ENCODE results near the gene JAKMIP1.

JAKMIP1 gene

GRCh38 chr4:6065934-6066590, 134.3 kb downstream of the JAKMIP1 start:
- no peak overlapping the region for H3K4me3 ChIP-seq (ENCODE audit: low read length)
- H3K27me3 ChIP-seq (ENCODE audit: insufficient read depth, low read length): peaks cover 8% of the 10 kb centered on the region
- no peak overlapping the region for H2AFZ ChIP-seq (ENCODE audit: low read depth, low read length)
- H3K9me3 ChIP-seq (ENCODE audit: low read length): no peaks in the 10 kb centered on the region
- H3K36me3 ChIP-seq (ENCODE audit: insufficient read depth, low read length): no peaks in the 10 kb centered on the region
- no peaks in the 10 kb centered on the region for H3K4me1 ChIP-seq (ENCODE audit: insufficient read depth, low read length)

GRCh38 chr4:6065166-6065565, 135.2 kb downstream of the JAKMIP1 start:
- no peaks in the 10 kb centered on the region for H3K9me3 ChIP-seq (ENCODE audit: low read length)
- H3K27me3 ChIP-seq (ENCODE audit: insufficient read depth, low read length): peaks cover 5% of the 10 kb centered on the region
- no peak overlapping the region for H3K4me3 ChIP-seq (ENCODE audit: low read length)
- no peaks in the 10 kb centered on the region for H3K36me3 ChIP-seq (ENCODE audit: insufficient read depth, low read length)
- no peak overlapping the region for H2AFZ ChIP-seq (ENCODE audit: low read depth, low read length)
- H3K4me1 ChIP-seq (ENCODE audit: insufficient read depth, low read length): no peaks in the 10 kb centered on the region

- Histone ChIP-seq H3K4me1 (ENCODE audit: insufficient read depth, low read length) (no peaks in the 10 kb centered on the region), H3K4me3 (ENCODE audit: low read length) (no peak overlapping the region), H3K27me3 (ENCODE audit: insufficient read depth, low read length) (peaks cover 5% of the 10 kb centered on the region), H3K9me3 (ENCODE audit: low read length) (no peaks in the 10 kb centered on the region), H2AFZ (ENCODE audit: low read depth, low read length) (no peak overlapping the region), H3K36me3 (ENCODE audit: insufficient read depth, low read length) (no peaks in the 10 kb centered on the region)
These were observed 136.0 kb downstream of the JAKMIP1 start for GRCh38 chr4:6064383-6064782.

- H3K4me1 ChIP-seq (ENCODE audit: insufficient read depth, low read length): no peaks in the 10 kb centered on the region
- H3K27me3 ChIP-seq (ENCODE audit: insufficient read depth, low read length): peaks cover 5% of the 10 kb centered on the region
- no peak overlapping the region for H2AFZ ChIP-seq (ENCODE audit: low read depth, low read length)
- H3K9me3 ChIP-seq (ENCODE audit: low read length): peaks cover 5% of the 10 kb centered on the region
- H3K36me3 ChIP-seq (ENCODE audit: insufficient read depth, low read length): no peaks in the 10 kb centered on the region
- no peak overlapping the region for H3K4me3 ChIP-seq (ENCODE audit: low read length)
These were observed 136.7 kb downstream of the JAKMIP1 start for GRCh38 chr4:6063684-6064083.

- Histone ChIP-seq H3K9me3 (ENCODE audit: low read length) (peaks cover 5% of the 10 kb centered on the region), H3K4me3 (ENCODE audit: low read length) (no peak overlapping the region), H2AFZ (ENCODE audit: low read depth, low read length) (no peak overlapping the region), H3K36me3 (ENCODE audit: insufficient read depth, low read length) (no peaks in the 10 kb centered on the region), H3K4me1 (ENCODE audit: insufficient read depth, low read length) (no peaks in the 10 kb centered on the region), H3K27me3 (ENCODE audit: insufficient read depth, low read length) (peaks cover 5% of the 10 kb centered on the region)
These were observed 138.2 kb downstream of the JAKMIP1 start for GRCh38 chr4:6062133-6062532.

- no peaks in the 10 kb centered on the region for H3K36me3 ChIP-seq (ENCODE audit: insufficient read depth, low read length)
These were observed 141.0 kb downstream of the JAKMIP1 start for GRCh38 chr4:6059375-6059805.

GRCh38 chr4:6058531-6059374, 141.6 kb downstream of the JAKMIP1 start:
- Histone ChIP-seq H3K9me3 (ENCODE audit: low read length) (peaks cover 5% of the 10 kb centered on the region), H3K4me3 (ENCODE audit: low read length) (no peak overlapping the region), H3K36me3 (ENCODE audit: insufficient read depth, low read length) (no peaks in the 10 kb centered on the region)

More at GRCh38 chr4:6059375-6059805, 141.0 kb downstream of the JAKMIP1 start:
- Histone ChIP-seq H3K9me3 (ENCODE audit: low read length) (peaks cover 5% of the 10 kb centered on the region), H3K27me3 (ENCODE audit: insufficient read depth, low read length) (peaks cover 2% of the 10 kb centered on the region), H2AFZ (ENCODE audit: low read depth, low read length) (no peak overlapping the region), H3K4me1 (ENCODE audit: insufficient read depth, low read length) (no peaks in the 10 kb centered on the region), H3K4me3 (ENCODE audit: low read length) (no peak overlapping the region)

GRCh38 chr4:6056976-6057766, 143.2 kb downstream of the JAKMIP1 start:
- Histone ChIP-seq H3K9me3 (ENCODE audit: low read length) (peaks cover 5% of the 10 kb centered on the region), H3K36me3 (ENCODE audit: insufficient read depth, low read length) (no peaks in the 10 kb centered on the region), H3K4me3 (ENCODE audit: low read length) (no peak overlapping the region), H2AFZ (ENCODE audit: low read depth, low read length) (no peak overlapping the region), H3K4me1 (ENCODE audit: insufficient read depth, low read length) (no peaks in the 10 kb centered on the region), H3K27me3 (ENCODE audit: insufficient read depth, low read length) (peaks cover 6% of the 10 kb centered on the region)

More at GRCh38 chr4:6058531-6059374, 141.6 kb downstream of the JAKMIP1 start:
- Histone ChIP-seq H3K27me3 (ENCODE audit: insufficient read depth, low read length) (peaks cover 2% of the 10 kb centered on the region), H2AFZ (ENCODE audit: low read depth, low read length) (no peak overlapping the region), H3K4me1 (ENCODE audit: insufficient read depth, low read length) (no peaks in the 10 kb centered on the region)

- Histone ChIP-seq H3K4me1 (ENCODE audit: insufficient read depth, low read length) (no peaks in the 10 kb centered on the region), H2AFZ (ENCODE audit: low read depth, low read length) (no peak overlapping the region)
These were observed 144.9 kb downstream of the JAKMIP1 start for GRCh38 chr4:6055436-6055835.

GRCh38 chr4:6055030-6055429, 145.3 kb downstream of the JAKMIP1 start:
- Histone ChIP-seq H3K4me1 (ENCODE audit: insufficient read depth, low read length) (no peaks in the 10 kb centered on the region), H3K27me3 (ENCODE audit: insufficient read depth, low read length) (peaks cover 9% of the 10 kb centered on the region), H2AFZ (ENCODE audit: low read depth, low read length) (no peak overlapping the region), H3K36me3 (ENCODE audit: insufficient read depth, low read length) (no peaks in the 10 kb centered on the region), H3K4me3 (ENCODE audit: low read length) (no peak overlapping the region), H3K9me3 (ENCODE audit: low read length) (peaks cover 5% of the 10 kb centered on the region)

More at GRCh38 chr4:6055436-6055835, 144.9 kb downstream of the JAKMIP1 start:
- no peak overlapping the region for H3K4me3 ChIP-seq (ENCODE audit: low read length)
- peaks cover 5% of the 10 kb centered on the region for H3K9me3 ChIP-seq (ENCODE audit: low read length)
- H3K36me3 ChIP-seq (ENCODE audit: insufficient read depth, low read length): no peaks in the 10 kb centered on the region
- peaks cover 9% of the 10 kb centered on the region for H3K27me3 ChIP-seq (ENCODE audit: insufficient read depth, low read length)

GRCh38 chr4:6054162-6054922, 146.0 kb downstream of the JAKMIP1 start:
- Histone ChIP-seq H3K27me3 (ENCODE audit: insufficient read depth, low read length) (peaks cover 9% of the 10 kb centered on the region), H3K9me3 (ENCODE audit: low read length) (peaks cover 5% of the 10 kb centered on the region), H2AFZ (ENCODE audit: low read depth, low read length) (no peak overlapping the region), H3K4me1 (ENCODE audit: insufficient read depth, low read length) (no peaks in the 10 kb centered on the region), H3K36me3 (ENCODE audit: insufficient read depth, low read length) (no peaks in the 10 kb centered on the region), H3K4me3 (ENCODE audit: low read length) (no peak overlapping the region)

GRCh38 chr4:6052679-6053078, 147.7 kb downstream of the JAKMIP1 start:
- Histone ChIP-seq H3K4me1 (ENCODE audit: insufficient read depth, low read length) (no peaks in the 10 kb centered on the region), H3K27me3 (ENCODE audit: insufficient read depth, low read length) (peaks cover 13% of the 10 kb centered on the region), H3K36me3 (ENCODE audit: insufficient read depth, low read length) (no peaks in the 10 kb centered on the region), H3K4me3 (ENCODE audit: low read length) (no peak overlapping the region), H3K9me3 (ENCODE audit: low read length) (no peaks in the 10 kb centered on the region), H2AFZ (ENCODE audit: low read depth, low read length) (no peak overlapping the region)
